ENCODE results near the gene PRKAG3.

The PRKAG3 gene

DNA sequence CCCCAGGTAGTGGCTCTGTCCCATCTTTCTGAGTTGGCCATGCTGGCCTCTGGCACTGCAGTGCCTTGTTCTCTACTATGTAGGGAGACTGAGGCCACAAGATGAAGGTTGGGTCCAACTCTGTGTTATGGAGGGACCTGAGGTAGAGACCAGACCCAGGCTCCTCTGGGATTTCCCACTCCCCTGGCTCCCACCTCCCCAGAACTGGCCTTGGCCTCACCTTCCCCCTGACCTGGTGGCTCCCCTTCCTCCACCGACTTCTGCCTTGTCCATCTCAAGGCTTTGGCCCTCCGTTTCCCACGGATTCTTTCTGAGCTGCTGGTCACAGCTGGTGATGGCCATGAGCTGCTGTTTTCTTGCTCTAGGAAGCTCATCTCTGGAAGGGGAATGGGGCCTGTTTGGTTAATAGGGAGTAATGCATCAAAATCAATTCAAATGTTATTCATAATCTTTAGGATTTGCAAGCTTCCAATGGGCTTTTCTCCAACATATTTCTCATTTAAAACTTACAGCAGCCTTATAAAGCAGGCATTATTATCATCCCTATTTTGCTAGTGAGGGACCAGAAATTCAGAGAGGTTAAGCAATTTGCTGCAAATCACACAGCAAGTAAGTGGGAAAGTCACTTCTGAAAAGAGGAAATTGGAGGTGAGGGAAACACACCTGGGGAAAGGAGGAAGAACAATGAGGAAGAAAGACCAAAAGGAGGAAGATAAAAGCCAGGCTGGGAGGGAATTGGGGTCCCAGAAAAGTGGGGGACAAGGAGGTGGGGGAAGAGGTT is 887 bp downstream of the PRKAG3 start:
- Histone ChIP-seq H3K27me3 (ENCODE audit: insufficient read depth, poor library complexity, severe bottlenecking) (no peaks in the 10 kb centered on the region), H3K27ac (replicated peaks) (no peak overlapping the region), H3K4me3 (replicated peaks; ENCODE audit: insufficient read depth, low read length) (no peak overlapping the region)
- TF ChIP-seq REST (IDR thresholded peaks at IDR 0.05; ENCODE audit: insufficient replicate concordance, low read depth) (no peak), POLR2AphosphoS5 (IDR thresholded peaks at IDR 0.05; ENCODE audit: low read depth) (no peak), GABPA (IDR thresholded peaks at IDR 0.05; ENCODE audit: low read depth) (no peak), SPI1 (IDR thresholded peaks at IDR 0.05; ENCODE audit: borderline replicate concordance, low read depth) (no peak)
- TF ChIP-seq, protein P1, sequence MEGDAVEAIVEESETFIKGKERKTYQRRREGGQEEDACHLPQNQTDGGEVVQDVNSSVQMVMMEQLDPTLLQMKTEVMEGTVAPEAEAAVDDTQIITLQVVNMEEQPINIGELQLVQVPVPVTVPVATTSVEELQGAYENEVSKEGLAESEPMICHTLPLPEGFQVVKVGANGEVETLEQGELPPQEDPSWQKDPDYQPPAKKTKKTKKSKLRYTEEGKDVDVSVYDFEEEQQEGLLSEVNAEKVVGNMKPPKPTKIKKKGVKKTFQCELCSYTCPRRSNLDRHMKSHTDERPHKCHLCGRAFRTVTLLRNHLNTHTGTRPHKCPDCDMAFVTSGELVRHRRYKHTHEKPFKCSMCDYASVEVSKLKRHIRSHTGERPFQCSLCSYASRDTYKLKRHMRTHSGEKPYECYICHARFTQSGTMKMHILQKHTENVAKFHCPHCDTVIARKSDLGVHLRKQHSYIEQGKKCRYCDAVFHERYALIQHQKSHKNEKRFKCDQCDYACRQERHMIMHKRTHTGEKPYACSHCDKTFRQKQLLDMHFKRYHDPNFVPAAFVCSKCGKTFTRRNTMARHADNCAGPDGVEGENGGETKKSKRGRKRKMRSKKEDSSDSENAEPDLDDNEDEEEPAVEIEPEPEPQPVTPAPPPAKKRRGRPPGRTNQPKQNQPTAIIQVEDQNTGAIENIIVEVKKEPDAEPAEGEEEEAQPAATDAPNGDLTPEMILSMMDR (IDR thresholded peaks at IDR 0.05; ENCODE audit: insufficient read depth, low read length), result no peak
- DNase-seq (ENCODE audit: low read depth in 1 of 2, low spot score in 1 of 2), result no peak

GRCh38 chr2:218829868-218830451 is 1.6 kb downstream of the PRKAG3 start:
- DNase-seq (ENCODE audit: low read depth in 1 of 2, low spot score in 1 of 2), result no peak
- TF ChIP-seq POLR2AphosphoS5 (IDR thresholded peaks at IDR 0.05; ENCODE audit: low read depth) (no peak), GABPA (IDR thresholded peaks at IDR 0.05; ENCODE audit: low read depth) (no peak), SPI1 (IDR thresholded peaks at IDR 0.05; ENCODE audit: borderline replicate concordance, low read depth) (no peak), REST (IDR thresholded peaks at IDR 0.05; ENCODE audit: insufficient replicate concordance, low read depth) (no peak)
- TF ChIP-seq, protein P1 (IDR thresholded peaks at IDR 0.05; ENCODE audit: insufficient read depth, low read length), result no peak
- no peaks in the 10 kb centered on the region for H3K27me3 ChIP-seq (ENCODE audit: insufficient read depth, poor library complexity, severe bottlenecking)
- no peak overlapping the region for H3K4me3 ChIP-seq (replicated peaks; ENCODE audit: insufficient read depth, low read length)
- H3K27ac ChIP-seq (replicated peaks), result no peak overlapping the region

GRCh38 chr2:218828477-218828778 is 3.2 kb downstream of the PRKAG3 start:
- Histone ChIP-seq H3K27ac (replicated peaks) (no peak overlapping the region), H3K4me3 (replicated peaks; ENCODE audit: insufficient read depth, low read length) (no peak overlapping the region), H3K27me3 (ENCODE audit: insufficient read depth, poor library complexity, severe bottlenecking) (no peaks in the 10 kb centered on the region)
- TF ChIP-seq REST (IDR thresholded peaks at IDR 0.05; ENCODE audit: insufficient replicate concordance, low read depth), result no peak
- TF ChIP-seq, protein P1 (IDR thresholded peaks at IDR 0.05; ENCODE audit: insufficient read depth, low read length), result no peak
- no peak for TF ChIP-seq POLR2AphosphoS5 (IDR thresholded peaks at IDR 0.05; ENCODE audit: low read depth)
- TF ChIP-seq GABPA (IDR thresholded peaks at IDR 0.05; ENCODE audit: low read depth), result no peak
- TF ChIP-seq SPI1 (IDR thresholded peaks at IDR 0.05; ENCODE audit: borderline replicate concordance, low read depth), result no peak
- no peak for DNase-seq (ENCODE audit: low read depth in 1 of 2, low spot score in 1 of 2)
